Hematopoietic multipotent progenitor cell treated with erythropoietin and hydrocortisone succinate and interleukin-3 and kit ligand, for 17 days (in vitro differentiated cells): ENCODE results near the gene PGLYRP4.
"Not testable (repeated sequence)": the region's sequence is repeated elsewhere in the genome, so short reads cannot be mapped to it uniquely, and the experiment has no call there.

ENCODE experiments used
- DNase-seq: peaks from one replicate; pipeline ENCODE4 v3.0.0-alpha.2; 2015; ENCODE audit warnings: low spot score

PGLYRP4 gene

GRCh38 chr1:153356392-153357075, 7.9 kb upstream of the PGLYRP4 start:
- no peak for DNase-seq

GRCh38 chr1:153355445-153356071, 6.9 kb upstream of the PGLYRP4 start:
- DNase-seq = no peak

- DNase-seq = no peak
Measured at GRCh38 chr1:153354515-153355193, 6.0 kb upstream of the PGLYRP4 start.

- DNase-seq = no peak
Measured at GRCh38 chr1:153353226-153353947, 4.7 kb upstream of the PGLYRP4 start.

- DNase-seq = peak; percentile 73
Measured at GRCh38 chr1:153352523-153352922, 3.9 kb upstream of the PGLYRP4 start.

- DNase-seq = peak; percentile 14
Measured at GRCh38 chr1:153350321-153350957, 1.8 kb upstream of the PGLYRP4 start.

GRCh38 chr1:153349363-153350320, 1.0 kb upstream of the PGLYRP4 start:
- peak; percentile 12 for DNase-seq

- no peak for DNase-seq
Measured at GRCh38 chr1:153347856-153348255, 785 bp downstream of the PGLYRP4 start.

- not testable (repeated sequence) for DNase-seq
Measured at GRCh38 chr1:153347049-153347448, 1.6 kb downstream of the PGLYRP4 start.

- DNase-seq = no peak
Measured at GRCh38 chr1:153346077-153346723, 2.4 kb downstream of the PGLYRP4 start.

GRCh38 chr1:153345187-153346076, 3.2 kb downstream of the PGLYRP4 start:
- no peak for DNase-seq

- no peak for DNase-seq
Measured at GRCh38 chr1:153344718-153345025, 4.0 kb downstream of the PGLYRP4 start.

- peak; percentile 47 for DNase-seq
Measured at GRCh38 chr1:153343811-153344717, 4.6 kb downstream of the PGLYRP4 start.

- DNase-seq = no peak
Measured at GRCh38 chr1:153343040-153343681, 5.5 kb downstream of the PGLYRP4 start.

GRCh38 chr1:153342178-153342577, 6.5 kb downstream of the PGLYRP4 start:
- DNase-seq = peak; percentile 23

- no peak for DNase-seq
Measured at GRCh38 chr1:153341431-153341934, 7.2 kb downstream of the PGLYRP4 start.

GRCh38 chr1:153340356-153340755, 8.3 kb downstream of the PGLYRP4 start:
- DNase-seq = no peak

GRCh38 chr1:153339802-153340201, 8.8 kb downstream of the PGLYRP4 start:
- no peak for DNase-seq
